KMS-11 (cell line): ENCODE results near the gene SH3GL3.
A peak's percentile ranks its signal among the peaks of the same experiment; 100 is the strongest.

Source experiments
- H2AFZ ChIP-seq: fragments of 200-600 bp; sonication (generic); 2 replicates; pipeline ENCODE4 v1.6.1; 2016; ENCODE audit warnings: antibody characterized with exemption, mixed run types, low read depth
- H3K27ac ChIP-seq: fragments of 200-600 bp; sonication (generic); 2 replicates; pipeline ENCODE4 v1.6.1; 2016; ENCODE audit warnings: mild to moderate bottlenecking, mixed run types
- H3K27me3 ChIP-seq: fragments of 200-600 bp; sonication (generic); 2 replicates; pipeline ENCODE4 v1.6.1; 2017; ENCODE audit warnings: mild to moderate bottlenecking, low read depth, mixed run types, moderate library complexity; ENCODE audit not compliant: insufficient read depth
- H3K36me3 ChIP-seq: fragments of 200-600 bp; sonication (generic); 2 replicates; pipeline ENCODE4 v1.6.1; 2017; ENCODE audit warnings: mild to moderate bottlenecking, mixed run types; ENCODE audit not compliant: insufficient read depth
- H3K4me1 ChIP-seq: fragments of 200-600 bp; sonication (generic); 2 replicates; pipeline ENCODE4 v1.6.1; 2016; ENCODE audit warnings: mild to moderate bottlenecking, low read depth, mixed run types; ENCODE audit not compliant: poor library complexity, severe bottlenecking
- H3K4me2 ChIP-seq: fragments of 200-600 bp; sonication (generic); 2 replicates; pipeline ENCODE4 v1.7.0; 2016; ENCODE audit warnings: mild to moderate bottlenecking, mixed run types
- H3K4me3 ChIP-seq: fragments of 200-600 bp; sonication (generic); IDR thresholded peaks from 2 replicates; pipeline ENCODE4 v1.6.1; 2017; ENCODE audit warnings: low read depth, low read length, mixed read lengths; ENCODE audit not compliant: insufficient read depth
- H3K79me2 ChIP-seq: fragments of 200-600 bp; sonication (generic); 2 replicates; pipeline ENCODE4 v1.6.1; 2016; ENCODE audit warnings: low read depth, mixed run types; ENCODE audit not compliant: insufficient read depth
- H3K9ac ChIP-seq: fragments of 200-600 bp; sonication (generic); 2 replicates; pipeline ENCODE4 v1.6.1; 2016; ENCODE audit warnings: mild to moderate bottlenecking, mixed run types
- H4K20me1 ChIP-seq: fragments of 200-600 bp; sonication (generic); 2 replicates; pipeline ENCODE4 v1.6.1; 2016; ENCODE audit warnings: mild to moderate bottlenecking, mixed run types; ENCODE audit not compliant: insufficient read depth
- CTCF ChIP-seq: fragments of 200-600 bp; sonication (generic); conservative IDR thresholded peaks from 2 replicates; pipeline ENCODE4 v1.6.1; 2017; ENCODE audit warnings: low read depth, mild to moderate bottlenecking, antibody characterized with exemption, low read length, moderate library complexity, mixed read lengths

SH3GL3 gene

GRCh38 chr15:83436513-83437158 lies 10.5 kb upstream of the SH3GL3 start:
- H3K27ac ChIP-seq = no peak overlapping the region
- no peak overlapping the region for H3K4me2 ChIP-seq
- no peaks in the 10 kb centered on the region for H3K79me2 ChIP-seq
- H3K4me1 ChIP-seq = no peaks in the 10 kb centered on the region
- no peak overlapping the region for H3K4me3 ChIP-seq
- H2AFZ ChIP-seq = no peak overlapping the region
- no peak overlapping the region for H3K9ac ChIP-seq
- H3K27me3 ChIP-seq = no peaks in the 10 kb centered on the region
- no peaks in the 10 kb centered on the region for H3K36me3 ChIP-seq
- 0 out of 2 replicates have a peak, but pooled peaks have one; percentile 34 for TF ChIP-seq CTCF
- no peaks in the 10 kb centered on the region for H4K20me1 ChIP-seq

- Histone ChIP-seq H3K4me2 (no peak overlapping the region), H3K4me1 (no peaks in the 10 kb centered on the region), H3K27ac (no peak overlapping the region), H3K36me3 (no peaks in the 10 kb centered on the region), H4K20me1 (no peaks in the 10 kb centered on the region), H3K27me3 (no peaks in the 10 kb centered on the region), H3K4me3 (no peak overlapping the region), H2AFZ (no peak overlapping the region), H3K9ac (no peak overlapping the region), H3K79me2 (no peaks in the 10 kb centered on the region)
- no peak for TF ChIP-seq CTCF
Observed at GRCh38 chr15:83443076-83443847, 3.9 kb upstream of the SH3GL3 start.

GRCh38 chr15:83444936-83445335 lies 2.2 kb upstream of the SH3GL3 start:
- no peak for TF ChIP-seq CTCF
- no peak overlapping the region for H3K4me2 ChIP-seq
- H3K27me3 ChIP-seq = no peaks in the 10 kb centered on the region
- no peak overlapping the region for H3K4me3 ChIP-seq
- H2AFZ ChIP-seq = no peak overlapping the region
- H3K27ac ChIP-seq = no peak overlapping the region
- no peaks in the 10 kb centered on the region for H3K36me3 ChIP-seq
- H3K79me2 ChIP-seq = no peaks in the 10 kb centered on the region
- H4K20me1 ChIP-seq = no peaks in the 10 kb centered on the region
- no peak overlapping the region for H3K9ac ChIP-seq
- H3K4me1 ChIP-seq = no peaks in the 10 kb centered on the region

- H3K9ac ChIP-seq = no peak overlapping the region
- no peaks in the 10 kb centered on the region for H4K20me1 ChIP-seq
- no peak overlapping the region for H3K27ac ChIP-seq
- H3K4me2 ChIP-seq = no peak overlapping the region
- TF ChIP-seq CTCF = no peak
- H3K4me1 ChIP-seq = no peaks in the 10 kb centered on the region
- H2AFZ ChIP-seq = no peak overlapping the region
- H3K79me2 ChIP-seq = no peaks in the 10 kb centered on the region
- no peaks in the 10 kb centered on the region for H3K27me3 ChIP-seq
- H3K36me3 ChIP-seq = no peaks in the 10 kb centered on the region
- H3K4me3 ChIP-seq = no peak overlapping the region
Observed at GRCh38 chr15:83445643-83446042, 1.5 kb upstream of the SH3GL3 start.
